Endothelial cell of umbilical vein (primary cell): Measurements from ENCODE around the gene C10orf71. TPM values are rescaled to one million over a fixed set of nuclear protein-coding genes. Genes with fewer than 3 reads are reported as not detected.

Experiments used
- BruUV-seq: library from RNA; stranded (reverse); fragments of 400-500 nt; replicated peaks from 2 replicates; lab custom pipeline; 2021; lab: Mats Ljungman, UMichigan
- CTCF ChIA-PET: fragments of 300-600, 350-600 bp; sonication (Branson Sonifier 250); formaldehyde crosslinking; loops from one replicate; lab custom pipeline; 2021; ENCODE audit warnings: antibody characterized with exemption, inconsistent platforms; lab: Charles Lee
- POLR2A ChIA-PET: fragments of 300-600, 350-600 bp; sonication (Branson Sonifier 250); formaldehyde crosslinking; loops from one replicate; lab custom pipeline; 2021; ENCODE audit warnings: antibody characterized with exemption, inconsistent platforms; lab: Charles Lee
- DNase-seq: peaks from one replicate; pipeline ENCODE4 v3.0.0-alpha.2; 2011; ENCODE audit warnings: low read depth, low spot score
- FAIRE-seq: peaks from 2 replicates; lab custom pipeline; 2011; peaks lifted over from hg19 to GRCh38; lab: Jason Lieb, UNC
- H2AFZ ChIP-seq: 2 replicates; pipeline ENCODE4 v1.6.0; 2012; ENCODE audit warnings: low read depth, low read length, control low read depth, inconsistent platforms
- H3K27ac ChIP-seq: 2 replicates; pipeline ENCODE4 v1.5.1; 2011; ENCODE audit warnings: low read depth, mild to moderate bottlenecking, control low read depth, low read length, moderate library complexity; ENCODE audit not compliant: insufficient read depth
- H3K27me3 ChIP-seq, 2 experiments: 2 replicates each; pipeline versions ENCODE4 v1.6.0 to v1.6.1; 2011; ENCODE audit warnings: low read length in 2 of 2, mixed read lengths in 1 of 2; ENCODE audit not compliant: control insufficient read depth in 2 of 2, insufficient read depth in 2 of 2
- H3K36me3 ChIP-seq, 2 experiments: 2 replicates in 1 of 2; 3 replicates in 1 of 2; pipeline ENCODE4 v1.5.1; 2011; ENCODE audit warnings: low read length in 2 of 2, mild to moderate bottlenecking in 1 of 2, moderate library complexity in 1 of 2; ENCODE audit not compliant: control insufficient read depth in 2 of 2, insufficient read depth in 2 of 2; ENCODE audit errors: extremely low read depth in 1 of 2
- H3K4me1 ChIP-seq: 3 replicates; pipeline ENCODE4 v1.5.1; 2011; ENCODE audit warnings: mild to moderate bottlenecking, low read length; ENCODE audit not compliant: control insufficient read depth, insufficient read depth; ENCODE audit errors: extremely low read depth
- H3K4me2 ChIP-seq: 2 replicates; pipeline ENCODE4 v1.6.1; 2011; ENCODE audit warnings: low read length, control low read depth, mixed read lengths; ENCODE audit not compliant: insufficient read depth
- H3K4me3 ChIP-seq, 3 experiments: fragments of 200-600 bp in 1 of 3; sonication (generic), shearing (Covaris generic) in 1 of 3; replicated peaks in 1 of 3; 2 replicates each; pipeline ENCODE4 v1.5.1; 2011 to 2016; ENCODE audit warnings: control low read depth in 3 of 3, low read length in 3 of 3, mild to moderate bottlenecking in 2 of 3, inconsistent platforms in 1 of 3, low read depth in 1 of 3, moderate library complexity in 1 of 3; ENCODE audit not compliant: insufficient read depth in 1 of 3
- H3K79me2 ChIP-seq: 2 replicates; pipeline ENCODE4 v1.6.0; 2012; ENCODE audit warnings: low read length, inconsistent platforms; ENCODE audit not compliant: control insufficient read depth, insufficient read depth
- H3K9ac ChIP-seq: replicated peaks from 2 replicates; pipeline ENCODE3; 2011; ENCODE audit warnings: low read length, control low read depth; ENCODE audit not compliant: insufficient read depth; ENCODE audit errors: extremely low read depth
- H3K9me1 ChIP-seq: replicated peaks from 3 replicates; pipeline ENCODE4 v1.6.0; 2011; ENCODE audit warnings: mild to moderate bottlenecking, low read length; ENCODE audit not compliant: control insufficient read depth, insufficient read depth; ENCODE audit errors: extremely low read depth
- H3K9me3 ChIP-seq: replicated peaks from 2 replicates; pipeline ENCODE4 v1.5.1; 2012; ENCODE audit warnings: low read length, inconsistent platforms; ENCODE audit not compliant: control insufficient read depth, insufficient read depth
- H4K20me1 ChIP-seq: replicated peaks from 2 replicates; pipeline ENCODE3; 2011; ENCODE audit warnings: mild to moderate bottlenecking, low read length; ENCODE audit not compliant: control insufficient read depth, insufficient read depth; ENCODE audit errors: extremely low read depth
- GATA2 ChIP-seq: IDR thresholded peaks from 2 replicates; pipeline ENCODE4 v1.7.0; 2011; ENCODE audit warnings: low read depth, mild to moderate bottlenecking, moderate library complexity, mixed read lengths, low read length; ENCODE audit not compliant: insufficient read length, insufficient read depth
- JUN ChIP-seq: IDR thresholded peaks from 2 replicates; pipeline ENCODE4 v1.6.1; 2011; ENCODE audit warnings: borderline replicate concordance, low read depth; ENCODE audit not compliant: insufficient read length, insufficient read depth
- POLR2A ChIP-seq: IDR thresholded peaks from 2 replicates; pipeline ENCODE4 v1.6.1; 2012; ENCODE audit warnings: low read depth, mild to moderate bottlenecking, control low read depth, low read length
- dilution Hi-C: fragments of 300-500 bp; cut with MboI; formaldehyde crosslinking; loops from one replicate; pipeline ENCODE4 v1.15.0; 2019; ENCODE audit warnings: low sequenced_read_pairs; ENCODE audit not compliant: extremely low pct_ligation_motif_present
- intact Hi-C: fragments of 100-400 bp; cut with micrococcal nuclease; formaldehyde crosslinking; loops from one replicate; pipeline ENCODE4 v1.10.0; 2022
- polyA plus RNA-seq, 4 experiments: library from polyadenylated mRNA; depleted of rRNA in 3 of 4; stranded (reverse) in 3 of 4; unstranded in 1 of 4; fragments of >200 nt; gene quantifications; 2 replicates each; pipeline versions ENCODE4 v1.2.1 to v1.2.3, GENCODE V29; 2011 to 2012; ENCODE audit warnings: missing spikeins in 1 of 4
- total RNA-seq: library from RNA; stranded (reverse); gene quantifications from 2 replicates; pipeline ENCODE4 v1.2.3, GENCODE V29; 2021

C10orf71 gene
- total and polyA plus RNA-seq, 2 donors (not counting 3 experiments of a cell fraction or from before 2014, with no cell fraction given) = not detected

DNA sequence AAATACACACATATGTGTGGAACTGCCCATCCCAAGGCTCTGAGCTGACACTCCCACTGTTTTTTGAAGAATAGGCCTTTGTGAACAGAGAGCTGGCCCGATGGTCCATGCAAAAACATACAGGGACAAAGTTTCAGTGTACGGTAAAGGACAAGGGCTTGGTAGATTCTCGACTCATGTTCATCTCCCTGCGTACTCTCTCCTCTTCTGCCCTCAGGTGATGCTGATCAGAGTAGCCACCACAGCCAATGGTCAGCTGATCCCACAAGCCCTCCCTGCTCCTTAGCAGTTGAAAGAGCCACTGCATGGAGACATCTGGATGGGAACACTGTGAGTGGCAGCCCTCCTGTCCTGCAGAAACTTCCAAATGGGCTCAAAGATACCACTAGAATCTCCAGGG, 23.1 kb upstream of the C10orf71 start:
- H4K20me1 ChIP-seq = no peaks in the 10 kb centered on the region
- no peaks in the 10 kb centered on the region for H3K9me3 ChIP-seq
- TF ChIP-seq GATA2 (no peak), POLR2A (no peak)
- H3K4me1 ChIP-seq = no peaks in the 10 kb centered on the region
- ChIA-PET CTCF (interaction anchor here (1.0 kb wide), 1 partner anchor 20 kb away, joined by 3 read pairs; no protein-coding TSS in a partner anchor), POLR2A (no interaction called here)
- no peak overlapping the region for H3K4me2 ChIP-seq
- no peak overlapping the region for H2AFZ ChIP-seq
- H3K9ac ChIP-seq = no peak overlapping the region
- no TSS peak for BruUV-seq
- H3K9me1 ChIP-seq = no peaks in the 10 kb centered on the region
- H3K4me3 ChIP-seq = no peak overlapping the region
- dilution Hi-C loops = no loop called here
- no peak overlapping the region for H3K27ac ChIP-seq
- intact Hi-C loops = no loop called here
- DNase-seq (no peak), FAIRE-seq (no peak)
- no peaks in the 10 kb centered on the region for H3K27me3 ChIP-seq
- H3K36me3 ChIP-seq = no peaks in the 10 kb centered on the region
- no peaks in the 10 kb centered on the region for H3K79me2 ChIP-seq

DNA sequence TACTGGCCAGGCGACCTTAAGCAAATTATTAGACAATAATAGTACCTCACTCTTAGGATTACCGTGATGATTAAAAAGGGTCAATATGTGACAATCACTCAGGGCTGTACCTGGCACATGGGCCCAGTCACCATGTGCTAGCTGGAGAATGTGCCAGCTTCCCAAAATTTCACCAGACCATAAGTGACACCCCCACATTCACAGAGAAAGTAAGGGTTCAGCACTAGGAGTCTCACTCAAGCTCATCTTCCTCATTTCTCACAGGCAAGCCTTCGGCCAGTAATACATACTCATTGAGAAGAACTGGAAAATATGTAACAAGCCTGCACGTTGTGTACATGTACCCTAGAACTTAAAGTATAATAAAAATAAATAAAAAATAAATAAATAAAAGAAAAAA, 22.4 kb upstream of the C10orf71 start:
- CTCF ChIA-PET = interaction anchor here (1.0 kb wide), 1 partner anchor 19 kb away, joined by 3 read pairs; no protein-coding TSS in a partner anchor
- H3K4me3 ChIP-seq = no peak overlapping the region
- no peak overlapping the region for H3K27ac ChIP-seq
- DNase-seq = no peak
- H2AFZ ChIP-seq = no peak overlapping the region
- H3K9me3 ChIP-seq = no peaks in the 10 kb centered on the region
- H3K4me1 ChIP-seq = no peaks in the 10 kb centered on the region
- H3K79me2 ChIP-seq = no peaks in the 10 kb centered on the region
- no peaks in the 10 kb centered on the region for H3K36me3 ChIP-seq
- POLR2A ChIA-PET = no interaction called here
- intact Hi-C loops = no loop called here
- H3K9ac ChIP-seq = no peak overlapping the region
- H4K20me1 ChIP-seq = no peaks in the 10 kb centered on the region
- no peak overlapping the region for H3K4me2 ChIP-seq
- no peak for FAIRE-seq
- BruUV-seq = no TSS peak
- no peaks in the 10 kb centered on the region for H3K9me1 ChIP-seq
- no peak for TF ChIP-seq JUN
- no peaks in the 10 kb centered on the region for H3K27me3 ChIP-seq
- dilution Hi-C loops = no loop called here
